Astrocyte (in vitro differentiated cells and primary cell): ENCODE data around the gene ASIC4.

Source experiments
- CTCF ChIP-seq: IDR thresholded peaks from 2 replicates; pipeline ENCODE4 v1.5.1; 2011; ENCODE audit warnings: low read depth, mild to moderate bottlenecking, inconsistent platforms, low read length, moderate library complexity; ENCODE audit not compliant: insufficient read depth
- EZH2 ChIP-seq: IDR thresholded peaks from 2 replicates; pipeline ENCODE4 v1.6.1; 2012; ENCODE audit warnings: mild to moderate bottlenecking, low read length, inconsistent platforms; ENCODE audit not compliant: insufficient read depth

GRCh38 chr2:219501849-219502248 lies 12.4 kb upstream of the ASIC4 start:
- no peak for TF ChIP-seq CTCF
- TF ChIP-seq EZH2 = no peak
